ENCODE results near the gene E2F4. TPM values are rescaled to one million over a fixed set of nuclear protein-coding genes. Genes with fewer than 3 reads are reported as not detected.
A peak's percentile ranks its signal among the peaks of the same experiment; 100 is the strongest.

Gene E2F4
- total and polyA plus RNA-seq, 7 donors, result 22.6 to 106 (median 46.6) TPM

DNA sequence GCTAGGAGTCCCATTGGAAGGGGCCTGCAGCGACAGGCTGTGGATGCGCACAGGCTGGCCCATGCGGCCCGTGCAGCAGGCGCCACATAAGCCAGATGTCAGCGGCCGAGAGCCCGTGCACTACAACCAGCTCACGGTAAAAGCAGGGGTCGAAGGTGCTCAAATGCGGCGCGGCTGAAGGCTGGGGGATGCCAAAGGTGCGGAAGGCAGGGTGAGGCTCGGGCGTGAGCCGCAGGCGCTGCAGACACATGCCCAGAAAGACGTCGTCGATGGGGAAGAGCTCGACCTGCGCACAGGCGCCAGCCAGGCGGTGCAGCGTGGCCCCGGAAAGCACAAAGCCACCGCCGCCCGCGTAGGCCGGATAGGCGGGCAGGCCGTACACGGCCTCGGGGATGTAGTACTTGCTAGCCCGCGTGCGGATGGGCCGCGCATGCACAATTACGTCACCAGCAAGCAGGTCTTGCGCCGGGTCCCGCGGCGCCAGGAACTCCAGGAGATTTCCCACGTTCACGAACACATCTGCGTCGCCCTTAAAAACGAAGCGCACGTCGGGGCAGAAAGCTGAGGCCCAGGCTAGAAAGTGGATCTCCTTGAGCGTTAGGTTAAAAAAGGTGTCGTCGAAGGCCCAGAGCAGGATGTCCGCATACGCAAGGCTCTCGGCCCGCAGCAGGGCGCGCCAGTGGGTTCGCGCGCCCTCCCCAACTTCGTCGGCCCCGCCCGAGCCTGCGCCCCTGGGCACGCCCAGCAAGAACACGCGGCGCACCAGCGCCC lies 42.5 kb upstream of the E2F4 start:
- peaks cover 9 to 49% of the 10 kb centered on the region in 2 donors for H3K36me3 ChIP-seq (ENCODE audit: insufficient read depth in 1 of 2, low read depth in 1 of 2)

GRCh38 chr16:67150047-67150832 lies 41.7 kb upstream of the E2F4 start:
- intact Hi-C loops (cut with DNase I), result no loop called here
- TF ChIP-seq, protein P1, sequence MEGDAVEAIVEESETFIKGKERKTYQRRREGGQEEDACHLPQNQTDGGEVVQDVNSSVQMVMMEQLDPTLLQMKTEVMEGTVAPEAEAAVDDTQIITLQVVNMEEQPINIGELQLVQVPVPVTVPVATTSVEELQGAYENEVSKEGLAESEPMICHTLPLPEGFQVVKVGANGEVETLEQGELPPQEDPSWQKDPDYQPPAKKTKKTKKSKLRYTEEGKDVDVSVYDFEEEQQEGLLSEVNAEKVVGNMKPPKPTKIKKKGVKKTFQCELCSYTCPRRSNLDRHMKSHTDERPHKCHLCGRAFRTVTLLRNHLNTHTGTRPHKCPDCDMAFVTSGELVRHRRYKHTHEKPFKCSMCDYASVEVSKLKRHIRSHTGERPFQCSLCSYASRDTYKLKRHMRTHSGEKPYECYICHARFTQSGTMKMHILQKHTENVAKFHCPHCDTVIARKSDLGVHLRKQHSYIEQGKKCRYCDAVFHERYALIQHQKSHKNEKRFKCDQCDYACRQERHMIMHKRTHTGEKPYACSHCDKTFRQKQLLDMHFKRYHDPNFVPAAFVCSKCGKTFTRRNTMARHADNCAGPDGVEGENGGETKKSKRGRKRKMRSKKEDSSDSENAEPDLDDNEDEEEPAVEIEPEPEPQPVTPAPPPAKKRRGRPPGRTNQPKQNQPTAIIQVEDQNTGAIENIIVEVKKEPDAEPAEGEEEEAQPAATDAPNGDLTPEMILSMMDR (IDR thresholded peaks at IDR 0.05), result no peak
- Histone ChIP-seq H3K36me3 (ENCODE audit: insufficient read depth in 1 of 2, low read depth in 1 of 2) (peaks cover 9 to 41% of the 10 kb centered on the region in 2 donors), H3K4me3 (peak overlapping the region; percentile 68), H3K9me3 (no peaks in the 10 kb centered on the region), H3K27ac (peak overlapping the region; percentile 42), H3K27me3 (ENCODE audit: insufficient read depth in 3 of 3, low read length in 2 of 3) (peaks cover 0 to 17% (median 0%) of the 10 kb centered on the region in 3 donors), H3K4me1 (peaks cover 2% of the 10 kb centered on the region)
- peak; percentile 59 to 71 for DNase-seq
- WGBS, 3 donors, result 5 to 10% (median 10%) methylated on average over 47 to 94 of the region's 94 CpGs
- ATAC-seq, result peak; percentile 16 to 58 (median 52)

More for the DNA sequence above, 42.5 kb upstream of the E2F4 start:
- Histone ChIP-seq H3K4me1 (peaks cover 2% of the 10 kb centered on the region), H3K27ac (no peak overlapping the region), H3K9me3 (no peaks in the 10 kb centered on the region), H3K27me3 (ENCODE audit: insufficient read depth in 3 of 3, low read length in 2 of 3) (peaks cover 0 to 17% (median 0%) of the 10 kb centered on the region in 3 donors), H3K4me3 (peak overlapping the region; percentile 68)
- WGBS, 3 donors, result 63 to 68% (median 66%) methylated on average over 77 of the region's 77 CpGs
- intact Hi-C loops (cut with DNase I), result no loop called here
- no peak for DNase-seq
- ATAC-seq, result no peak
- TF ChIP-seq, protein P1 (IDR thresholded peaks at IDR 0.05), result no peak

GRCh38 chr16:67150833-67151396 lies 41.0 kb upstream of the E2F4 start, which contains the start of gene B3GNT9:
Gene B3GNT9 (minus strand): TSS chr16:67150998. CDS start chr16:67150485, 513 bp downstream.
- peak within 1 kb of the TSS; percentile 68 for H3K4me3 ChIP-seq
- peaks cover 6% of the 10 kb centered on the region for H3K4me1 ChIP-seq
- intact Hi-C loops (cut with DNase I), result no loop called here
- DNase-seq, result peak; percentile 78
- ATAC-seq, result peak; percentile 36 to 70 (median 60)
- H3K36me3 ChIP-seq (ENCODE audit: insufficient read depth in 1 of 2, low read depth in 1 of 2), result peaks cover 9 to 35% of the 10 kb centered on the region in 2 donors
- TF ChIP-seq, protein P1 (IDR thresholded peaks at IDR 0.05), result no peak
- 1 to 2% (median 1%) methylated on average over 30 to 34 of the region's 34 CpGs for WGBS, 3 donors
- H3K27me3 ChIP-seq (ENCODE audit: insufficient read depth in 3 of 3, low read length in 2 of 3), result peaks cover 0 to 17% (median 0%) of the 10 kb centered on the region in 3 donors
- H3K27ac ChIP-seq, result peak within 1 kb of the TSS; percentile 42
- no peaks in the 10 kb centered on the region for H3K9me3 ChIP-seq

GRCh38 chr16:67151431-67152097 lies 40.4 kb upstream of the E2F4 start:
- peaks cover 0 to 17% (median 0%) of the 10 kb centered on the region in 3 donors for H3K27me3 ChIP-seq (ENCODE audit: insufficient read depth in 3 of 3, low read length in 2 of 3)
- TF ChIP-seq, protein P1 (IDR thresholded peaks at IDR 0.05), result no peak
- 49 to 52% (median 49%) methylated on average over 8 of the region's 8 CpGs for WGBS, 3 donors
- no peak overlapping the region for H3K4me3 ChIP-seq
- H3K27ac ChIP-seq, result no peak overlapping the region
- H3K36me3 ChIP-seq (ENCODE audit: insufficient read depth in 1 of 2, low read depth in 1 of 2), result peaks cover 9 to 28% of the 10 kb centered on the region in 2 donors
- intact Hi-C loops (cut with DNase I), result no loop called here
- H3K4me1 ChIP-seq, result peaks cover 6% of the 10 kb centered on the region
- DNase-seq (no peak), ATAC-seq (no peak)
- H3K9me3 ChIP-seq, result no peaks in the 10 kb centered on the region
